ENCODE measurements around the gene MDM2. TPM values are rescaled to one million over a fixed set of nuclear protein-coding genes. Genes with fewer than 3 reads are reported as not detected.
A peak's percentile ranks its signal among the peaks of the same experiment; 100 is the strongest.

MDM2 gene
- total and polyA plus RNA-seq, 2 donors (not counting 1 experiment from before 2014, with no cell fraction given) = 6.1 to 78.7 TPM

GRCh38 chr12:68786929-68787328, 21.0 kb upstream of the MDM2 start:
- TF ChIP-seq EZH2 (IDR thresholded peaks at IDR 0.05; ENCODE audit: borderline replicate concordance, insufficient read depth, low read depth, low read length, poor library complexity, severe bottlenecking) (no peak), CTCF (IDR thresholded peaks at IDR 0.05) (no peak)
- CTCF ChIA-PET = no interaction called here
- H3K4me2 ChIP-seq (replicated peaks; ENCODE audit: low read depth, low read length, poor library complexity, severe bottlenecking) = peak overlapping the region; percentile 50
- no peak overlapping the region for H3K4me3 ChIP-seq (ENCODE audit: control extremely low read depth in 1 of 5, extremely low read depth in 1 of 5, insufficient read depth in 1 of 5, low read depth in 2 of 5, low read length in 4 of 5)
- Mint-ChIP-seq H3K27me3 (no peaks in the 10 kb centered on the region), H3K27ac (no peak overlapping the region), H3K4me1 (peaks cover 15% of the 10 kb centered on the region), H3K9me3 (ENCODE audit: insufficient read depth) (no peaks in the 10 kb centered on the region), H3K4me3 (no peak overlapping the region)
- no peak for ATAC-seq (ENCODE audit: low read depth)
- H3K36me3 ChIP-seq (replicated peaks in 1 of 2; ENCODE audit: control extremely low read depth in 1 of 2, control insufficient read depth in 1 of 2, extremely low read depth in 1 of 2, insufficient read depth in 2 of 2, low read length in 1 of 2) = no peaks in the 10 kb centered on the region
- no peak overlapping the region for H3K9ac ChIP-seq (ENCODE audit: low read length)
- H3K9me3 ChIP-seq (ENCODE audit: control extremely low read depth in 1 of 3, control insufficient read depth in 2 of 3, insufficient read depth in 1 of 3, low read length in 2 of 3) = no peaks in the 10 kb centered on the region
- WGBS (ENCODE audit: insufficient coverage) = no CpG with 5 or more reads among the region's 2 CpGs
- no peak overlapping the region for H3K27ac ChIP-seq (ENCODE audit: low read length in 2 of 2)
- H3K4me1 ChIP-seq (ENCODE audit: control insufficient read depth in 2 of 2, insufficient read depth in 2 of 2, low read length in 2 of 2) = peaks cover 9 to 12% of the 10 kb centered on the region in 2 donors
- no peaks in the 10 kb centered on the region for H3K27me3 ChIP-seq (replicated peaks in 1 of 4; ENCODE audit: control extremely low read depth in 1 of 4, control insufficient read depth in 3 of 4, insufficient read depth in 4 of 4, low read length in 3 of 4)
- no peak overlapping the region for H2AFZ ChIP-seq (ENCODE audit: insufficient read depth, low read depth, low read length, poor library complexity, severe bottlenecking)
- H3K79me2 ChIP-seq (ENCODE audit: control insufficient read depth, insufficient read depth, low read length) = no peaks in the 10 kb centered on the region
- no peaks in the 10 kb centered on the region for H4K20me1 ChIP-seq (ENCODE audit: control insufficient read depth, insufficient read depth, low read length, poor library complexity, severe bottlenecking)
- POLR2A ChIA-PET = interaction anchor here (0.5 to 0.6 kb wide), 2 partner anchors 9 to 43 kb away, joined by 4 to 5 read pairs; no protein-coding TSS in a partner anchor
- intact Hi-C loops (cut with micrococcal nuclease) = no loop called here
- DNase-seq = no peak

GRCh38 chr12:68788554-68789143, 19.3 kb upstream of the MDM2 start:
- peaks cover 15% of the 10 kb centered on the region for H3K4me1 Mint-ChIP-seq
- no peak for ATAC-seq (ENCODE audit: low read depth)
- H3K9ac ChIP-seq (ENCODE audit: low read length) = no peak overlapping the region
- no peak overlapping the region for H3K4me3 Mint-ChIP-seq
- H3K27me3 ChIP-seq (replicated peaks in 1 of 4; ENCODE audit: control extremely low read depth in 1 of 4, control insufficient read depth in 3 of 4, insufficient read depth in 4 of 4, low read length in 3 of 4) = no peaks in the 10 kb centered on the region
- H3K9me3 ChIP-seq (ENCODE audit: control extremely low read depth in 1 of 3, control insufficient read depth in 2 of 3, insufficient read depth in 1 of 3, low read length in 2 of 3) = no peaks in the 10 kb centered on the region
- WGBS (ENCODE audit: insufficient coverage) = 100% methylated on average over 1 of the region's 3 CpGs
- no peak overlapping the region for H3K4me3 ChIP-seq (ENCODE audit: control extremely low read depth in 1 of 5, extremely low read depth in 1 of 5, insufficient read depth in 1 of 5, low read depth in 2 of 5, low read length in 4 of 5)
- intact Hi-C loops (cut with micrococcal nuclease) = no loop called here
- POLR2A ChIA-PET = no interaction called here
- no peaks in the 10 kb centered on the region for H3K36me3 ChIP-seq (replicated peaks in 1 of 2; ENCODE audit: control extremely low read depth in 1 of 2, control insufficient read depth in 1 of 2, extremely low read depth in 1 of 2, insufficient read depth in 2 of 2, low read length in 1 of 2)
- no peak overlapping the region for H3K27ac ChIP-seq (ENCODE audit: low read length in 2 of 2)
- H3K27me3 Mint-ChIP-seq = no peaks in the 10 kb centered on the region
- no peaks in the 10 kb centered on the region for H3K9me3 Mint-ChIP-seq (ENCODE audit: insufficient read depth)
- TF ChIP-seq EZH2 (IDR thresholded peaks at IDR 0.05; ENCODE audit: borderline replicate concordance, insufficient read depth, low read depth, low read length, poor library complexity, severe bottlenecking) (no peak), CTCF (IDR thresholded peaks at IDR 0.05) (no peak)
- H3K4me2 ChIP-seq (replicated peaks; ENCODE audit: low read depth, low read length, poor library complexity, severe bottlenecking) = no peak overlapping the region
- CTCF ChIA-PET = no interaction called here
- H3K4me1 ChIP-seq (ENCODE audit: control insufficient read depth in 2 of 2, insufficient read depth in 2 of 2, low read length in 2 of 2) = peaks cover 9 to 12% of the 10 kb centered on the region in 2 donors
- H3K27ac Mint-ChIP-seq = no peak overlapping the region
- H3K79me2 ChIP-seq (ENCODE audit: control insufficient read depth, insufficient read depth, low read length) = no peaks in the 10 kb centered on the region
- no peaks in the 10 kb centered on the region for H4K20me1 ChIP-seq (ENCODE audit: control insufficient read depth, insufficient read depth, low read length, poor library complexity, severe bottlenecking)
- H2AFZ ChIP-seq (ENCODE audit: insufficient read depth, low read depth, low read length, poor library complexity, severe bottlenecking) = no peak overlapping the region
- DNase-seq = no peak
